ENCODE data around the gene TMEM185B.

The TMEM185B gene

DNA sequence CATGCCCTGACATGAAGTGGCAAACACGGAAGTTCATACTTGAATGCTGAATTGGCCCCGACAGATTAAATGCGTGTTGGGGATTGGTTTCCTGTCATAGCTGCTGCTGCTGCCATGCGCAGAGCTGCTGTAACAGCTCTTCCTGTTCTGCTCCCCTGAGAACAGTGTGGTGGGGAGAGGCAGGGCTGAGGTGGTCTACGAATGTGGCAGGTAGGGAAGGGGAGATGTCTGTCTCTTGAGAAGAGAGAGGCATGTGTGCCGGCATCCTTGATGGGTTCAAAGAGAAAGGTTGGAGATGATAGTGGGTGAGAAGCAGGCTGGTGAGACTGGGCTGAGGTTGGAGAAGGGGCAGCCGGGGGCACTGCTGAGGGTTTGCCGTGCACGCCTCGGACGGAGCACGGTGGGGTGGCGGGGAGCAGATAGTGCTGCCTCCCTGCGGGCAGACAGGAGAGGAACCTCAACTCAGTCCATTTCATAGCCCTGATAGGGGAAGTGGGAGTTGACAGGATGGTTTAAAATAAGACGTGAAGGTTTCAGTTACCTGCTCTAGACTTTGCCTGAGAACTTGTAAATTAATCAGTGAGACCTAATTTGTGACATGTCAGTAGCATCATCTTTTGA is 46.1 kb downstream of the TMEM185B start:
- Histone ChIP-seq H3K79me2 (ENCODE audit: control insufficient read depth, insufficient read depth, low read length, unreplicated experiment) (no peaks in the 10 kb centered on the region), H2AFZ (ENCODE audit: low read length, unreplicated experiment) (no peak overlapping the region), H3K4me1 (ENCODE audit: control insufficient read depth, insufficient read depth, low read length, unreplicated experiment) (no peaks in the 10 kb centered on the region), H3K36me3 (ENCODE audit: insufficient read depth, low read length) (no peaks in the 10 kb centered on the region), H3K27ac (ENCODE audit: low read depth, low read length) (no peak overlapping the region), H3K27me3 (ENCODE audit: insufficient read depth, low read length) (no peaks in the 10 kb centered on the region), H3K4me3 (ENCODE audit: low read depth, low read length) (no peak overlapping the region)

DNA sequence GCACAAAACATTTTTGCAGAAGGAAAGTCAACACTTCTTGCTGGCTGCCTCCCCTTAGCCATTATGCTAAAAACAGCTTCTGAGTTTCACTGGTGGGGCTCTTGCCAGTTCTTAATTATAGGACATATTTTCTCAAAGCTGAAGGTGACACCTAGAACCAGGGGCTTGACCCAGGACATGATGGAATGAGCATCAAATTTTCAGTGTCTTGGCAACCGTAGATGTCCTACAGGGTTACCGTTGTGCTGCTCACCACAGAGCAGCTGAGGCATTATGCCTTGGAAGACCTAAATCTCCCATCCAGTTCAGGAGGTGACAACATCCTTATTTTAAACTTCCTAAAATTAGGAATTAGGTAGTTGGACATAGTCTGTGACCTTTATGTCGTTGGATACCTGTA is 46.7 kb downstream of the TMEM185B start:
- Histone ChIP-seq H2AFZ (ENCODE audit: low read length, unreplicated experiment) (no peak overlapping the region), H3K36me3 (ENCODE audit: insufficient read depth, low read length) (no peaks in the 10 kb centered on the region), H3K27ac (ENCODE audit: low read depth, low read length) (no peak overlapping the region), H3K4me1 (ENCODE audit: control insufficient read depth, insufficient read depth, low read length, unreplicated experiment) (no peaks in the 10 kb centered on the region), H3K27me3 (ENCODE audit: insufficient read depth, low read length) (no peaks in the 10 kb centered on the region), H3K79me2 (ENCODE audit: control insufficient read depth, insufficient read depth, low read length, unreplicated experiment) (no peaks in the 10 kb centered on the region), H3K4me3 (ENCODE audit: low read depth, low read length) (no peak overlapping the region)

DNA sequence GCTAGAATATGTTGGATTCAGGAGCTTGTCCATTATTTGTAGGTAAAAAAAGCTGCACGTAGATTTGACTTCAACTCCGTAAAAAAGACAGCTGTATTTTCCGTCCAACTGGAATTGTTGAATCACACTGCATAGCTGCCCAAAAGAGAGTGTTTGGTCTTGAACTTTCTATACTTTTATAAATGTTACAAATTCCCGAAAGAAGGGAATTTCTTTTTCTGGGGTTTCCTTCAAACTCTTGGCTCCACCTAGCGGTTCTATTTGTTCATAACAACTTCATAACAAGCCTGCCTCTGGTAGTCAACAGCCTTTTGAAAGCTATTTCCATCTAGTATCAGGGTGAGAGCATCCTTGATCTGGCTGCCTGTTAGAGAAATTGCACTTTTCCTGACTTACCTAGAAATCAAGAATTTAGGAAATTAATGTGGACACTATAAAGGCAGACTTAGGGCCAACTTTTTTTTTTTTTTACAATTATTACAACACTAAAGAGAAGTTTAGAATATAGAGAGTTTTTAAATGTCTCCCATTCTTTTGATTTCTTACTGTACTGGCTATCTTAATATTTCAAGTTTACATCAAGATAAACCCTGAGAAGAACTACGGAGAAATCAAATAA is 48.1 kb downstream of the TMEM185B start:
- Histone ChIP-seq H3K36me3 (ENCODE audit: insufficient read depth, low read length) (peaks cover 2% of the 10 kb centered on the region; the same call in 1 of the 2 replicates), H3K27ac (ENCODE audit: low read depth, low read length) (no peak overlapping the region), H3K4me3 (ENCODE audit: low read depth, low read length) (no peak overlapping the region), H3K79me2 (ENCODE audit: control insufficient read depth, insufficient read depth, low read length, unreplicated experiment) (no peaks in the 10 kb centered on the region), H3K27me3 (ENCODE audit: insufficient read depth, low read length) (no peaks in the 10 kb centered on the region), H3K4me1 (ENCODE audit: control insufficient read depth, insufficient read depth, low read length, unreplicated experiment) (no peaks in the 10 kb centered on the region), H2AFZ (ENCODE audit: low read length, unreplicated experiment) (no peak overlapping the region)

Measured in ACC112 (cell line).